Activated effector memory CD4-positive, alpha-beta T cell treated with anti-CD3 and anti-CD28 coated beads, Interleukin-2, amount 50 U/mL, for 16 hours (primary cell): ENCODE results near the gene SRCIN1.

ENCODE experiments used
- DNase-seq: peaks from one replicate; pipeline ENCODE4 v3.0.0-alpha.2; 2020

Gene SRCIN1

GRCh38 chr17:38561416-38562214, 44.1 kb downstream of the SRCIN1 start:
- DNase-seq = no peak

GRCh38 chr17:38560503-38561318, 45.0 kb downstream of the SRCIN1 start:
- DNase-seq = no peak

- no peak for DNase-seq
These were observed 45.9 kb downstream of the SRCIN1 start for GRCh38 chr17:38559880-38560230.

- peak; percentile 97 for DNase-seq
These were observed 46.5 kb downstream of the SRCIN1 start for GRCh38 chr17:38559051-38559879.

GRCh38 chr17:38558728-38559050, 47.1 kb downstream of the SRCIN1 start:
- peak; percentile 79 for DNase-seq

GRCh38 chr17:38557836-38558727, 47.7 kb downstream of the SRCIN1 start:
- DNase-seq = peak; percentile 96

GRCh38 chr17:38557396-38557795, 48.4 kb downstream of the SRCIN1 start:
- DNase-seq = no peak

- no peak for DNase-seq
These were observed 49.5 kb downstream of the SRCIN1 start for GRCh38 chr17:38556239-38556638.

- no peak for DNase-seq
These were observed 51.1 kb downstream of the SRCIN1 start for GRCh38 chr17:38554430-38555350.

- DNase-seq = no peak
These were observed 53.4 kb downstream of the SRCIN1 start for GRCh38 chr17:38552343-38552742.

GRCh38 chr17:38551121-38551520, 54.6 kb downstream of the SRCIN1 start:
- DNase-seq = no peak

GRCh38 chr17:38550661-38551060, 55.1 kb downstream of the SRCIN1 start:
- DNase-seq = no peak

GRCh38 chr17:38549285-38549684, 56.5 kb downstream of the SRCIN1 start:
- no peak for DNase-seq

- no peak for DNase-seq
These were observed 58.3 kb downstream of the SRCIN1 start for GRCh38 chr17:38547444-38547843.

- DNase-seq = no peak
These were observed 59.4 kb downstream of the SRCIN1 start for GRCh38 chr17:38546396-38546795.

- DNase-seq = no peak
These were observed 60.1 kb downstream of the SRCIN1 start for GRCh38 chr17:38545531-38546225.

- DNase-seq = no peak
These were observed 60.9 kb downstream of the SRCIN1 start for GRCh38 chr17:38544839-38545209.

- no peak for DNase-seq
These were observed 61.4 kb downstream of the SRCIN1 start for GRCh38 chr17:38544175-38544838.

GRCh38 chr17:38543403-38544174, 62.2 kb downstream of the SRCIN1 start:
- DNase-seq = no peak
